OCI-LY1 (cell line): ENCODE data around the gene GTF3C5.

Experiments used
- H2AFZ ChIP-seq: fragments of 200-600 bp; sonication (generic), shearing (Covaris generic); 2 replicates; pipeline ENCODE4 v1.6.0; 2014; ENCODE audit warnings: antibody characterized with exemption, mild to moderate bottlenecking, low read length
- H3F3A ChIP-seq: fragments of 200-600 bp; sonication (generic), shearing (Covaris generic); 2 replicates; pipeline ENCODE4 v1.6.0; 2014; ENCODE audit warnings: mild to moderate bottlenecking, antibody characterized with exemption, low read length, moderate library complexity; ENCODE audit not compliant: insufficient read depth
- H3K27ac ChIP-seq: fragments of 200-600 bp; sonication (generic); 2 replicates; pipeline ENCODE4 v1.5.1; 2014; ENCODE audit warnings: low read length, mixed run types, mild to moderate bottlenecking, low read depth; ENCODE audit not compliant: poor library complexity, severe bottlenecking
- H3K27me3 ChIP-seq: fragments of 200-600 bp; sonication (generic); 2 replicates; pipeline ENCODE4 v1.6.0; 2014; ENCODE audit warnings: antibody characterized with exemption, mild to moderate bottlenecking, low read length, moderate library complexity; ENCODE audit not compliant: insufficient read depth
- H3K36me3 ChIP-seq: fragments of 200-600 bp; sonication (generic); 2 replicates; pipeline ENCODE4 v1.6.1; 2014; ENCODE audit warnings: mild to moderate bottlenecking, antibody characterized with exemption, low read length, moderate library complexity, mixed read lengths; ENCODE audit not compliant: insufficient read depth
- H3K4me1 ChIP-seq: fragments of 200-600 bp; sonication (generic); 2 replicates; pipeline ENCODE4 v1.5.1; 2014; ENCODE audit warnings: mild to moderate bottlenecking, low read length, moderate library complexity; ENCODE audit not compliant: insufficient read depth, severe bottlenecking
- H3K4me2 ChIP-seq: fragments of 200-600 bp; sonication (generic), shearing (Covaris generic); 2 replicates; pipeline ENCODE4 v1.6.1; 2014; ENCODE audit warnings: low read length
- H3K4me3 ChIP-seq: fragments of 200-600 bp; sonication (generic); 2 replicates; pipeline ENCODE4 v1.5.1; 2014; ENCODE audit warnings: low read length, low read depth, mild to moderate bottlenecking, mixed read lengths; ENCODE audit not compliant: poor library complexity, severe bottlenecking
- H3K79me2 ChIP-seq: fragments of 200-600 bp; shearing (Covaris generic); 2 replicates; pipeline ENCODE4 v1.6.1; 2016; ENCODE audit warnings: mixed run types, low read length, mixed read lengths; ENCODE audit not compliant: insufficient read depth
- H3K9ac ChIP-seq: fragments of 200-600 bp; sonication (generic), shearing (Covaris generic); 2 replicates; pipeline ENCODE4 v1.6.1; 2014; ENCODE audit warnings: mild to moderate bottlenecking, low read length, mixed read lengths
- H3K9me2 ChIP-seq: fragments of 200-600 bp; sonication (generic), shearing (Covaris generic); 2 replicates; pipeline ENCODE4 v1.6.1; 2014; ENCODE audit warnings: low read depth, mild to moderate bottlenecking, low read length, mixed read lengths
- H3K9me3 ChIP-seq: fragments of 200-600 bp; shearing (Covaris generic); 2 replicates; pipeline ENCODE4 v1.6.1; 2014; ENCODE audit warnings: low read length, mixed read lengths
- H4K20me1 ChIP-seq: fragments of 200-600 bp; sonication (generic), shearing (Covaris generic); 2 replicates; pipeline ENCODE4 v1.6.0; 2016; ENCODE audit warnings: mild to moderate bottlenecking, low read length; ENCODE audit not compliant: insufficient read depth
- EZH2 ChIP-seq: fragments of 200-600 bp; sonication (generic), shearing (Covaris generic); IDR thresholded peaks from 2 replicates; pipeline ENCODE4 v1.8.0; 2017; ENCODE audit warnings: borderline replicate concordance, mixed run types, mild to moderate bottlenecking, antibody characterized with exemption, low read length, moderate library complexity, mixed read lengths
- TF ChIP-seq, protein P1 (sequence below): fragments of 200-600 bp; sonication (generic), shearing (Covaris generic); IDR thresholded peaks from 2 replicates; pipeline ENCODE4 v1.5.1; 2017; ENCODE audit warnings: mild to moderate bottlenecking, antibody characterized with exemption, low read length, moderate library complexity, mixed read lengths

The GTF3C5 gene

DNA sequence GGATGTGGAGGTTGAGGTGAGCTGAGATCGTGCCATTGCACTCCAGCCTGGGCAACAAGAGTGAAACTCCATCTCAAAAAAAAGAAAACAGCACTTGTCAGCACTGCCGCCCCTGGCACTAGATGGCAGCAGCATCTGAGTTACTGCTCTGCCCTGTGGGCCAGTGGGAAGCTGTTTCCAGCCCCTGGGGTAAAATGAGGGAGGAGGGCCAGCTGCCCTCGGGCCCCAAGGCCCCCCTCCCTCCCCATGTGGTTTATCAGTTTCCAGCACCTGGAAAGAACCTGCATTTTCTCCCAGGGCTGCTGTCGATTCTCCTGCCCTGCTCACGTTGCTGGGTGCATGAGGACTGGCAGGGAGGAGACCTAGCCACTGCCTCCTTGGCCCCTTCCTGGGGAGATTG is 17.8 kb downstream of the GTF3C5 start:
- Histone ChIP-seq H3K36me3 (peaks cover 84% of the 10 kb centered on the region), H3K9me3 (no peaks in the 10 kb centered on the region)

DNA sequence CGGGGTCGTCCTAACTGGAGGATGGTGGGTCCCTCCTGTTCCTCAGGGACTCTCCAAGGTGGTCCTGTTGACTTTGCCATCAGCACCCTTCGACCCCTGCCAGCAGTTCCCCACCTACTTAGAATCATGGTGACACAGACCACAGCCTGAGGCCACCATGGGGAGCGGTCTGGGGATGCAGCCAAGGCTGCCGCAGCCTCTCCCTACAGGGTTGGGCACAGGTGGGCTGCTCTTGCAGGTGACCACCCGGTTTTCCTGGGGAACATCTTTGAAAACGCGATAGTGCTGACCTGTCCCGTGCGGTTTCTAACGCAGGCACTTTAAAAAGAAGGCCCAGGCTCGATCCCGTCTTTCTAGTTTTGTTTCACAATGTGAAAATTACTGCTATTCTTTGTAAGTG is 18.2 kb downstream of the GTF3C5 start:
- no peak overlapping the region for H3K4me2 ChIP-seq
- no peaks in the 10 kb centered on the region for H3K9me2 ChIP-seq
- H3K79me2 ChIP-seq = no peaks in the 10 kb centered on the region
- no peaks in the 10 kb centered on the region for H3K4me1 ChIP-seq
- no peaks in the 10 kb centered on the region for H3K9me3 ChIP-seq
- peaks cover 84% of the 10 kb centered on the region for H3K36me3 ChIP-seq
- no peak overlapping the region for H2AFZ ChIP-seq
- no peaks in the 10 kb centered on the region for H3F3A ChIP-seq
- H3K4me3 ChIP-seq = no peak overlapping the region
- H3K9ac ChIP-seq = no peak overlapping the region
- no peak overlapping the region for H3K27ac ChIP-seq
- no peak for TF ChIP-seq EZH2
- no peaks in the 10 kb centered on the region for H3K27me3 ChIP-seq
- no peaks in the 10 kb centered on the region for H4K20me1 ChIP-seq

More for the DNA sequence above, 17.8 kb downstream of the GTF3C5 start:
- Histone ChIP-seq H3K27ac (no peak overlapping the region), H4K20me1 (no peaks in the 10 kb centered on the region), H3F3A (no peaks in the 10 kb centered on the region), H3K9ac (no peak overlapping the region), H3K27me3 (no peaks in the 10 kb centered on the region), H3K4me3 (no peak overlapping the region), H3K9me2 (no peaks in the 10 kb centered on the region), H3K4me2 (no peak overlapping the region), H3K4me1 (no peaks in the 10 kb centered on the region), H2AFZ (no peak overlapping the region), H3K79me2 (no peaks in the 10 kb centered on the region)
- no peak for TF ChIP-seq EZH2
- TF ChIP-seq, protein P1, sequence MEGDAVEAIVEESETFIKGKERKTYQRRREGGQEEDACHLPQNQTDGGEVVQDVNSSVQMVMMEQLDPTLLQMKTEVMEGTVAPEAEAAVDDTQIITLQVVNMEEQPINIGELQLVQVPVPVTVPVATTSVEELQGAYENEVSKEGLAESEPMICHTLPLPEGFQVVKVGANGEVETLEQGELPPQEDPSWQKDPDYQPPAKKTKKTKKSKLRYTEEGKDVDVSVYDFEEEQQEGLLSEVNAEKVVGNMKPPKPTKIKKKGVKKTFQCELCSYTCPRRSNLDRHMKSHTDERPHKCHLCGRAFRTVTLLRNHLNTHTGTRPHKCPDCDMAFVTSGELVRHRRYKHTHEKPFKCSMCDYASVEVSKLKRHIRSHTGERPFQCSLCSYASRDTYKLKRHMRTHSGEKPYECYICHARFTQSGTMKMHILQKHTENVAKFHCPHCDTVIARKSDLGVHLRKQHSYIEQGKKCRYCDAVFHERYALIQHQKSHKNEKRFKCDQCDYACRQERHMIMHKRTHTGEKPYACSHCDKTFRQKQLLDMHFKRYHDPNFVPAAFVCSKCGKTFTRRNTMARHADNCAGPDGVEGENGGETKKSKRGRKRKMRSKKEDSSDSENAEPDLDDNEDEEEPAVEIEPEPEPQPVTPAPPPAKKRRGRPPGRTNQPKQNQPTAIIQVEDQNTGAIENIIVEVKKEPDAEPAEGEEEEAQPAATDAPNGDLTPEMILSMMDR = peak; percentile 52; the same call in 1 of the 2 replicates

DNA sequence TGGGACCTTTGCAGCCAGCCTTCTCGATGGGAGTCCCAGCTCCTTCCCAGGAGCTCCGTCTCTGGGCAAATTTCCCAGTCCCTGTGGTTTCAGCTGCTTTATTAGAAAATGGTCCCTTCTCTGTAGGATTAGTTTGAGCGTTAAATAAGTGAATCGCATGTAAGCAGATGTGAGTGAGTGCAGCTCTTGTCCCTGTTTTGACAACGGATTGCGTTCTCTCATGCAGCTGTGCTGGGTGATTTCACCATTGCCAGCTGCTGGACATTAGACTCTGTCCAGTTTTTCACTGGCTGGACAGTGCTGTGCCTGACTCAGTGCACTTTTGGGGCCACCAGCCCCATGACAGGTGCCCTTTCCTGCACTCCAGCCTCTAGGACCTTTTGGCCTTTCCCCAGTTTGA is 19.3 kb downstream of the GTF3C5 start:
- Histone ChIP-seq H2AFZ (no peak overlapping the region), H3K79me2 (no peaks in the 10 kb centered on the region), H4K20me1 (no peaks in the 10 kb centered on the region), H3K4me2 (no peak overlapping the region), H3F3A (no peaks in the 10 kb centered on the region), H3K9me2 (no peaks in the 10 kb centered on the region), H3K27ac (no peak overlapping the region), H3K36me3 (peaks cover 84% of the 10 kb centered on the region), H3K9me3 (no peaks in the 10 kb centered on the region), H3K27me3 (no peaks in the 10 kb centered on the region), H3K9ac (no peak overlapping the region), H3K4me1 (no peaks in the 10 kb centered on the region), H3K4me3 (no peak overlapping the region)
- TF ChIP-seq, protein P1 = no peak
- TF ChIP-seq EZH2 = no peak

DNA sequence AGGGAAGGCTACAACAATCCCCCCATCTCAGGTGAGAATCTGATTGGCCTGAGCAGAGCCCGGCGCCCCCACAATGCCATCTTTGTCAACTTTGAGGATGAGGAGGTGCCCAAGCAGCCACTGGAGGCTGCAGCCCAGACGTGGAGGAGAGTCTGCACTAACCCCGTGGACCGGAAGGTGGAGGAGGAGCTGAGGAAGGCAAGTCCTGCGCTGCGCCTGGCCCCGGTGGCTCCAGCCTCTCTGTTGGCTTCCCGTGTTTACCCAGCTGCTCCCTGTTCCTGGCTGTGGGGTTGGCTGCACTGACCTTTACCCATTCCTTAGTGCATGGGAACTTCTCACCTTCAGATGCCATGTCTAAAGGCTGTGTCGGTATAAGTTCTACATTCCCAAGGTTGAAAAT is 20.0 kb downstream of the GTF3C5 start:
- Histone ChIP-seq H2AFZ (no peak overlapping the region), H3K36me3 (peaks cover 84% of the 10 kb centered on the region), H3K4me3 (no peak overlapping the region), H3K27ac (no peak overlapping the region), H3K9me3 (no peaks in the 10 kb centered on the region), H3F3A (no peaks in the 10 kb centered on the region), H3K4me1 (no peaks in the 10 kb centered on the region), H3K4me2 (no peak overlapping the region), H3K79me2 (no peaks in the 10 kb centered on the region), H3K9me2 (no peaks in the 10 kb centered on the region), H3K27me3 (no peaks in the 10 kb centered on the region), H3K9ac (no peak overlapping the region), H4K20me1 (no peaks in the 10 kb centered on the region)
- TF ChIP-seq EZH2 = no peak
- TF ChIP-seq, protein P1 = no peak
